GM19468 (cell line): ENCODE results near the gene TRIM66.
"Not testable (repeated sequence)": the region's sequence is repeated elsewhere in the genome, so short reads cannot be mapped to it uniquely, and the experiment has no call there.

ENCODE experiments used
- ATAC-seq: cut with Tn5 transposase; IDR thresholded peaks from one replicate; pipeline ENCODE4 v1.9.1; 2021; ENCODE audit warnings: mild to moderate bottlenecking, moderate library complexity, moderate number of reproducible peaks; ENCODE audit not compliant: unreplicated experiment; ENCODE audit errors: extremely low read depth

TRIM66 gene

GRCh38 chr11:8693010-8693551 lies 10.6 kb upstream of the TRIM66 start:
- ATAC-seq = no peak

GRCh38 chr11:8692417-8692816 lies 10.0 kb upstream of the TRIM66 start:
- no peak for ATAC-seq

DNA sequence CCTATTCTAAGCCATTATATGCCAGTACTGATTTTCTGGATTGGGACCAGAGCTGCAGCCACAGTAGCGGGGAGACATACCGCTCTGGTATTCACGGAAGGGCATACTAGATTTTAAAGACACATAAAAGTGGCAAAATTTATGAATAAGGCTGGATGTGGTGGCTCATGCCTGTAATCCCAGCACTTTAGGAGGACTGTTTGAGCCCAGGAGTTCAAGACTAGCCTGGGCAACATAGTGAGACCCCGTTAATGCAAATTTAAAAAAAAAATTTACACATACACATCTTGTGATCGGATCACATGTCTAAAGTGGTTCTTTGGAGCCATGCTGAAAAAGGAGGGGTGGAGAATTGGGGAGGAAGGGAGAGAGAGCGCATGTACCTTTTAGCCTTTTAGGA lies 9.1 kb upstream of the TRIM66 start:
- ATAC-seq = no peak

GRCh38 chr11:8690374-8691342 lies 8.2 kb upstream of the TRIM66 start:
- no peak for ATAC-seq

DNA sequence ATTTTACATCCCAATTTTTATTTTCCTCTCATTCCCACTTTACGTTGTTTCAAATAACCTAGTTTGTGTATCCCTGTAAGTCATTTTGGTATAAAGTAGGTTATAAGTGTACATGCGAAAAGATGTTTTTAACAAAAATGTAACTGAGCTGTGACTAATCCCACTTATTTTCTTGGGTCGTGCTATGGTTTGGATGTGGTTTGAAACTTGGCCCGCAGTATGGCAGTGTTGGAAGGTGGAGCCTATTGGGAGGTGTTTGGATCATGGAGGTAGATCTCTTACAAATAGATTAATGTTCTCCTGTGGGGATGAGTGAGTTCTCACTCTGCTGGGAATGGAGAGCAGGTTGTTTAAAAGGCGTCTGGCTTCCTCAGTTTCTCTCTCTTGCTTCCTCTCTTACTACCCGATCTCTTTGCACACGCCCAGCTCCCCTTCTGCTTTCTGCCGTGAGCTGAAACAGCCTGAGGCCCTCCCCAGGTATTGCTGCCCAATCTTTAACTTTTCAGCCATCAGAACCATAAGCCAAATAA lies 7.3 kb upstream of the TRIM66 start:
- ATAC-seq = no peak

- ATAC-seq = peak; percentile 98
These were observed 6.2 kb upstream of the TRIM66 start for GRCh38 chr11:8688414-8689362.

GRCh38 chr11:8686325-8686724 lies 3.9 kb upstream of the TRIM66 start:
- no peak for ATAC-seq

DNA sequence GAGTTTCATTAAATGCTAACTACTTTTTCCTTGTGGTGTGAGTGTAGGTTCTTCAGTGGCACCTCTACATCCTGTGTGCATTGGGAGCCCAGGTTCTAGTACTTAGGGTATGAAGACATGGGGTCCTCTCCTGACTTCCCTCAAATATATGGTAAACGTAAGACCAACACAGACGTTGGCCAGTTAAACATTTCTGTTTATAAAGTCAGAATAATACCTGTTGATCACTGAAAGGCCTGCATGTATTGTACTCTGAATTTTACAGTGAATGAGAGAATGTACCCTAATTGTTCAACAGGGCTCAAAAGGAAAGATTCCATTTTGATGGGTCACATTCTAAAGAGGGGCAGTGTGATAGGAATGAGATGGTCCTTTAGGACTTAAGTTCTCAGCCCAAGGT lies 3.4 kb upstream of the TRIM66 start:
- ATAC-seq = no peak

- ATAC-seq = no peak
These were observed 2.8 kb upstream of the TRIM66 start for GRCh38 chr11:8685306-8685705.

DNA sequence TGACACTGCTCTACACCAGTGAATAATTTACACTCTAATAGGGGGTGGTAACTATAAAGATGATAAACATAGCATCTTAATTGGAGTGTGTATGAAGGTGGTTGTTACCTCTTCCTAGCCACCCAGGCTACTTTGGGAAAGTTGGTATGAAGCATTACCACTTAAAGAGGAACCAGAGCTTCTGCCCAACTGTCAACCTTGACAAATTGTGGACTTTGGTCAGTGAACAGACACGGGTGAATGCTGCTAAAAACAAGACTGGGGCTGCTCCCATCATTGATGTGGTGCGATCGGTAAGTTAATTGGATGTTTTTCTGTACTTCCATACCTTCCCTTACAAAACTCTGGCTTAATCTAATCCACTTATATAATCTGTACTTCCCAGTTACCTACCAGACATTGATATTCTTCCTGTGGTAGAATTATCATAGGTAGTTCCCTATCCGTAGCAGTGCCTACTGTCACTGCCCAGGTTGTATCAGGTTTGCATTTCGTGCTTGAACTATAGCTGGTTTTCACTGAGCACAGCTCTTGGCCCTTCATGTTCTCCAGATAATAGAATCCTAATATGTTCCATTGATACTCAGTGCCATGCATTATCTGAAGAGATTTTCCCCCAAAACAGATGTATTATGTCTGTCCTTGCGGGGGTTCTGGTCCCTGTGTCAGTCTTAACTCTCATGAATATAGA lies 2.3 kb upstream of the TRIM66 start:
- ATAC-seq = no peak

GRCh38 chr11:8683115-8683807 lies 796 bp upstream of the TRIM66 start:
- ATAC-seq = no peak

- ATAC-seq = no peak
These were observed 595 bp downstream of the TRIM66 start for GRCh38 chr11:8681837-8682302.

DNA sequence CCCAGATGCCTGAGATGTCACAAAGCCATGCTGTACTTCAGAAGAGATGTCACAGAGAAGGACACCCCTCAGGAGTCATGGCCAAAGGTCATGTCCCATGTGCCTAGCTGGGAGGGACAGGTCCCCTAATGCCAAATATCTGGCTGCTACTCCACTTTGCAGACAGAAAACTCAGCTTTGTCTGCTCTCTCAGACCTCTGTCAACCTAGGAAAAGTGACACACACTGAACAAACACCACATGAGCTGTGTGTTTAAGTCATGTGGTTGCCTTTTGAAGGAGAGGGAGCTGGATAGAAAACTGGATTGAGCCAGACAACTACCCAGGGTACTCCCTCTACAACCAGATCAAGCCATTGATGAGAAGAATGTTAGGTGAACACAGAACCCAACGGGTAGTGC lies 3.5 kb downstream of the TRIM66 start:
- ATAC-seq = no peak

GRCh38 chr11:8676458-8676857 lies 6.0 kb downstream of the TRIM66 start:
- ATAC-seq = no peak

- no peak for ATAC-seq
These were observed 7.6 kb downstream of the TRIM66 start for GRCh38 chr11:8674859-8675258.

DNA sequence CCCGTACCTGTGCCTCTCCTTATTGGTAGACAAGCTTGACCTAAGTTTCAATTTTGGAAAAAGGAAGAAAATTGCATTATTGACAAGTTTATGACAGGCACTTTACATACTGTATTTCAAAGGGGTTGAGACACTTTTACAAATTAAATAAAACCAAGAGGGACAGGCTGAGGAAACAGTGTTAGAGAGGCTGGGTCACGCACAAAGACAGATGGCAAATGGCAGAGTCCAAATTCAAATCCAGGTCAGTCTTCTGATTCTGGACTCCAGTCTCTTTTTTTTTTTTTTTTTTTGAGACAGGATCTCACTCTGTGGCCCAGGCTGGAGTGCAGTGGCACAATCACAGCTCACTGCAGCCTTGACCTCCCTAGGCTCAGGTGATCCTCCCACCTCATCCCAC lies 10.1 kb downstream of the TRIM66 start:
- no peak for ATAC-seq

DNA sequence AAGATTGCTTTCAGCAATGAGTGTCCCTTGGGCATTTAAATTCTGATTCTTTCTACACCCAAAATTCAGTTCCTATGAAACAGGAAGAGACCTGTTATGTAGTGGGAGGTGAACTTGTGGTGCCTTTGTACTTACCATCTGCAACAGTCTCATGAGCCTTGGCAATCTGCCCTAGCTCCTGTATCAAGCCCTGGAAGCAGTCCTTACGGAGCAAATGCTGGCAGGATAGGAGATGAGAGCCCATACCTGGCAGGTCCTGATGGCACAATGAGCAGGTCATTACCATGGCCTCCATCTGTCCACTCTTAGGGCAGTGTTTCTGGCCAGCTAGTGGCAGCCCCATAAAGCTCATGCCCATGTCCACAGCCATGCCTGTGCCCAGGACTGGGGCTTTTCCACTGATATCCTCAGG lies 10.8 kb downstream of the TRIM66 start:
- no peak for ATAC-seq

GRCh38 chr11:8671193-8671612 lies 11.3 kb downstream of the TRIM66 start:
- no peak for ATAC-seq

DNA sequence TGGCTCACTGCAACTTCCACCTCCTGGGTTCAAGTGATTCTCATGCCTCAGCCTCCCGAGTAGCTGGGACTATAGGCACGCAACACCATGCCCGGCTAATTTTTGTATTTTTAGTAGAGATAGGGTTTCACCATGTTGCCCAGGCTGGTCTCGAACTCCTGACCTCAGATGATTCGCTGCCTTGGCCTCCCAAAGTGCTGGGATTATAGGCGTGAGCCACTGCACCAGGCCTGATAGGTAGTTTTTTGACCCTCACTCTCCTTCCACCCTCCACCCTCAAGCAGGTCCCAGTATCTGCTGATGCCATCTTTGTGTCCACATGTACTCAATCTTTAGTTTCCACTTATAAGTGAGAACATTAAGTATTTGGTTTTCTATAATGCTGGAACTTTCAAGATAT lies 12.4 kb downstream of the TRIM66 start:
- ATAC-seq = not testable (repeated sequence)
